Activated T-cell treated with anti-CD3 and anti-CD28 coated beads, Interleukin-2, amount 50 U/mL, for 72 hours (primary cell): ENCODE measurements around the gene PPP1R37. TPM values are rescaled to one million over a fixed set of nuclear protein-coding genes. Genes with fewer than 3 reads are reported as not detected.
"Not testable (repeated sequence)": the region's sequence is repeated elsewhere in the genome, so short reads cannot be mapped to it uniquely, and the experiment has no call there.

Experiments used
- ATAC-seq, 2 donors: fragments of 150-1000 bp; cut with Tn5 transposase; replicated peaks in 1 of 2; 2 replicates each; pipeline ENCODE4 v1.10.0; 2021; ENCODE audit warnings: moderate library complexity in 2 of 2, mild to moderate bottlenecking in 1 of 2
- DNase-seq, 2 donors: peaks; one replicate each; pipeline ENCODE4 v3.0.0; 2021 to 2022; ENCODE audit warnings: mixed read lengths in 1 of 2
- H3K27ac Mint-ChIP-seq: one replicate; pipeline ENCODE4 v1.8.0; 2022; ENCODE audit warnings: mild to moderate bottlenecking, moderate library complexity, mixed read lengths
- H3K27me3 Mint-ChIP-seq: one replicate; pipeline ENCODE4 v1.8.0; 2022; ENCODE audit warnings: low read depth, mixed read lengths
- H3K36me3 Mint-ChIP-seq, 2 donors: one replicate each; pipeline ENCODE4 v1.8.0; 2022; ENCODE audit warnings: mixed read lengths in 2 of 2, mild to moderate bottlenecking in 1 of 2; ENCODE audit not compliant: insufficient read depth in 2 of 2
- H3K4me1 Mint-ChIP-seq: one replicate; pipeline ENCODE4 v1.8.0; 2022; ENCODE audit warnings: low read depth, mixed read lengths
- H3K4me3 Mint-ChIP-seq, 2 donors: one replicate each; pipeline ENCODE4 v1.8.0; 2022; ENCODE audit warnings: mild to moderate bottlenecking in 2 of 2, mixed read lengths in 2 of 2, moderate library complexity in 2 of 2
- H3K9me3 Mint-ChIP-seq, 2 donors: one replicate each; pipeline ENCODE4 v1.8.0; 2022; ENCODE audit warnings: mixed read lengths in 2 of 2
- total RNA-seq, 2 donors: library from RNA; stranded (reverse); gene quantifications; one replicate each; pipeline ENCODE4 v1.2.3, GENCODE V29; 2022

The PPP1R37 gene
- total RNA-seq, 2 donors from 2014 or later: 11.8 to 17.3 TPM

DNA sequence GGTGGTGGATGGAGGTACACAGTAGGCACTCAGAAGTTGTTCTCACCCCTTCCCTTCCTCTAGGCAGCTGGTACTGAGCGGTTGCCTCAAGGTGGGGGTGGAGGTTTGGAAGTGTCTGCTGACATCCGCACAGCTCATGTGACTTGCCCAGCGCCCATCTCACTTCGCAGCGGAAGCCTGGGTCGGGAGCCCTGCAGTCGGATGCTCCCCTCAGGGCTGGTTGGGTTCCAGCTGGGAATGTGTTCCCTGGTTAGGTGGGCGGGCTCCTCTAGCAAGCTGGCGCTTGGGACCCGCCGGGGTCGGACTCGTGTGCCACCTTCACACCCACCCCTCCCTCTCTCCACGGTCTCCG is 10.2 kb downstream of the PPP1R37 start:
- Mint-ChIP-seq H3K4me3 (peak overlapping the region; percentile 45 to 50), H3K36me3 (no peaks in the 10 kb centered on the region), H3K4me1 (peaks cover 43% of the 10 kb centered on the region), H3K27me3 (no peaks in the 10 kb centered on the region), H3K27ac (peak overlapping the region; percentile 43), H3K9me3 (no peaks in the 10 kb centered on the region)
- peak; percentile 59 to 78 for ATAC-seq
- DNase-seq: peak in 1 of 2 donors; percentile 33

- H3K27ac Mint-ChIP-seq: no peak overlapping the region
- no peaks in the 10 kb centered on the region for H3K9me3 Mint-ChIP-seq
- ATAC-seq (peak; percentile 6 to 9), DNase-seq (no peak)
- H3K27me3 Mint-ChIP-seq: no peaks in the 10 kb centered on the region
- H3K36me3 Mint-ChIP-seq: no peaks in the 10 kb centered on the region
- peaks cover 43% of the 10 kb centered on the region for H3K4me1 Mint-ChIP-seq
- peak overlapping the region in 1 of 2 donors; percentile 56 for H3K4me3 Mint-ChIP-seq
Measured at GRCh38 chr19:45103508-45104319, 10.7 kb downstream of the PPP1R37 start.

DNA sequence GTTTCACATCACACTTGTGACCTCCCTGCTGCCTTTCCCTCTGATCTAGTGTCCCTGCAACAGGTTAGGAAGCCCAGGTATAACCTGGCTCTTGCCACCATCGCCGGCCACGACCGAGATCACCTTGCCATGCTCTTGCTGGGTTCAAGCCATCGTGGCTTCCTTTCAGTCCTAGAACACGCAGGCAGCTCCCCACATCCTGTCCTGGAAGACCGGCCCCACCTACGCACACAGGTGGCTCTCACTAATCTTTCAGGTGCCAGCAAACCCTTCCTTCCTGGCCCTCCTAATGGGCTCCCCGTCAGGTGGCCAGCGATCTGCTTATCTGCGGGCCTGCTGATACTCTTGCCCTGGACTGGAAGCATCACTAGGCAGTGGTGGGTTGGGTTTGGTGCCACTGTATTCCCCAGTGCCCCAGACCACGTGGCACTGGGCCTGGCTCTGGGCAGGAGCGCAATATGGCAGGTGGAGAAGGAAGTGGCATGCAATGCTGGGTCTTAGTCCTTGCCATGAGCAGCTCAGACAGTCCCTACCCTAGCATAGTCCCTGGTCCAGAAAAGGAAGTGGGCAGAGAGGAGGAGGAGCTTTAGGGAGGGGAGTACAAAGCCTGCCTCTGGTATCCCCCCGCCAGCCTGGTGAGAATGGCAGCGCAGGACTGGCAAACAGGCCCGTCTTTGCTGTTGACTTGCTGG is 11.8 kb downstream of the PPP1R37 start:
- DNase-seq (no peak), ATAC-seq (peak; percentile 19 to 30)
- Mint-ChIP-seq H3K9me3 (no peaks in the 10 kb centered on the region), H3K4me3 (peak overlapping the region; percentile 41 to 67), H3K36me3 (no peaks in the 10 kb centered on the region), H3K27ac (peak overlapping the region; percentile 72), H3K4me1 (peaks cover 46% of the 10 kb centered on the region), H3K27me3 (no peaks in the 10 kb centered on the region)

DNA sequence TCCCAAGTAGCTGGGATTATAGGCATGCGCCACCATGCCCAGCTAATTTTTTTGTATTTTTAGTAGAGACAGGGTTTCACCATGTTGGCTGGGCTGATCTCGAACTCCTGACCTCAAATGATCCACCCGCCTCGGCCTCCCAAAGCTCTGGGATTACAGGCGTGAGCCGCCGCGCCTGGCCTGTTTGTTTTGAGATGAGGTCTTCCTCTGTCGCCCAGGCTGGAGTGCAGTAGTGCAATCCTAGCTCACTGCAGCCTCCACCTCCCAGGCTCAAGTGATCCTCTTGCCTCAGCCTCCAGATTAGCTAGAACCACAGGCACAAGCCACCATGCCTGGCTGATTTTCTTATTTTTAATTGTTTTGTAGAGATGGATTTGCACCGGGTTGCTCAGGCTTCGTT is 13.4 kb downstream of the PPP1R37 start:
- not testable (repeated sequence) for H3K9me3 Mint-ChIP-seq, DNase-seq, H3K27me3 Mint-ChIP-seq, H3K27ac Mint-ChIP-seq, H3K36me3 Mint-ChIP-seq, H3K4me3 Mint-ChIP-seq, ATAC-seq
- H3K4me1 Mint-ChIP-seq: peaks cover 50% of the 10 kb centered on the region

DNA sequence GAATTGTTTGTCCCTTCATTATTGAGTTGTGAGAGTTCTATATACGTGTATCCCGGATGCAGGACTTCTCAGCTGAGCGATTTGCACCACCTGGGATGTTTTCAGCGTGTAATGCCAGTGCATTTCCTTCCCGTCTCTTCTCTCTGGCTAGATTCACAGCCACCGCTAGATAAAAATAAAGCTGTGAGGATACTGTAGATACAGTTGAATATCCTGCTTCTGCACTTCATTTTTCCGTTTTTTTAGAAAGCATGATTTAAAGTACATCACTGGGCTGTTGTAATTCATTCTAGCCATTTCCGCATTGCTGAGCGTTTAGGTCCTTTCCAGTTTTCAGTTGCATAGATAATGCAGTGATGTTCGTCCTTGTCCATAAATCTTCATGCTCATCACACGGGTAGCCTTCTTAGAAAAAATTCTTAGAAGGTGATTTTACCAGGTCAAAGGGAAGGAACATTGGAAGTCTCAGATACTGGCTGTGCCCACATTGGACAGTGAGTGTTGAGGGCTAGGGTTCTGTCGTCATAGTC is 14.7 kb downstream of the PPP1R37 start:
- Mint-ChIP-seq H3K4me3 (no peak overlapping the region), H3K4me1 (peaks cover 45% of the 10 kb centered on the region), H3K27me3 (no peaks in the 10 kb centered on the region), H3K9me3 (no peaks in the 10 kb centered on the region), H3K27ac (no peak overlapping the region), H3K36me3 (no peaks in the 10 kb centered on the region)
- ATAC-seq: no peak
- DNase-seq: no peak

DNA sequence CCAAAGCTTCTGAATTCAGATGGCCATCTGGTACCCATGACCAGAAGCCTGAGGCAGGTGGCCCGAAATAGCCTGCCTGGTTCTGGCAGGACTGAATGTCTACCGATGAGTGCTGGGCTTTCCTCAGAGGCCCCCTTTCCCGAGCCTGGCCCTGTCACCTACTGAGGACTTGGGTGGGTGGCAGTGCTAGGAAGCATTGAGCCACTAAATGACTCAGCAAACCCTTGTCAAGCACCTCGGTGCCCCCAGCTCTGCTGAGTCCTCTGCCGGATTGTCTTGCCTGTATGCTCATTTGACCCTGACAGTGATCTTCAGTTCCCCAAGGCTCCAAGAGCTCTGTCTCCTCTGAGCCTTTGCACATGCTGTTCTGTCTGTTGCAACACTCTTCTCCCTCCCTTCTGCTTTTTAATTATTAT is 17.9 kb downstream of the PPP1R37 start:
- Mint-ChIP-seq H3K4me1 (peaks cover 27% of the 10 kb centered on the region), H3K27ac (no peak overlapping the region), H3K27me3 (no peaks in the 10 kb centered on the region), H3K36me3 (no peaks in the 10 kb centered on the region), H3K4me3 (no peak overlapping the region), H3K9me3 (no peaks in the 10 kb centered on the region)
- DNase-seq (no peak), ATAC-seq (peak; percentile 71 to 79)

- DNase-seq: no peak
- Mint-ChIP-seq H3K27me3 (no peaks in the 10 kb centered on the region), H3K27ac (no peak overlapping the region), H3K9me3 (no peaks in the 10 kb centered on the region), H3K4me3 (no peak overlapping the region), H3K36me3 (no peaks in the 10 kb centered on the region), H3K4me1 (peaks cover 42% of the 10 kb centered on the region)
- ATAC-seq: no peak
Measured at GRCh38 chr19:45112111-45112827, 19.3 kb downstream of the PPP1R37 start.

DNA sequence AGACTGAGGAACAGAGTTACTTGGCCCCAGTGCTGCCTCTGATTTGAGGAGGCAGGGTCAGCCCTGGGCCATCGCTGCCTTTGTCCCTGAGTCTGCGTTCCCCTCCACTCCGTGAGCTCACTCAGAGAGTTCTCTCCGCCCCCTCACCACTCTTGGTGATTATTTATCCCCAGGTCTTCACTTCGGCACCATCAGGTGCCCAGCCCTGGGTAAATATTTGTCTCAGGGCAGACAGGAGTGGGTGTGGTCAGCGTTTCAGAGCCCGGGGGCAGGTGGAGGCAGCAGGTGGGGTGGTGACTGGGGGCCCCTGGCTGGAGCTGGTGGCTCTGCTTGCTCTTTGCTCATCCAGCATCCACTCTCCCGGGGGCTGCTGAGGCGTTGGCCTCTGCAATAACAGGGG is 20.6 kb downstream of the PPP1R37 start:
- H3K9me3 Mint-ChIP-seq: no peaks in the 10 kb centered on the region
- no peaks in the 10 kb centered on the region for H3K36me3 Mint-ChIP-seq
- ATAC-seq (no peak), DNase-seq (no peak)
- H3K27ac Mint-ChIP-seq: no peak overlapping the region
- no peak overlapping the region for H3K4me3 Mint-ChIP-seq
- peaks cover 55% of the 10 kb centered on the region for H3K4me1 Mint-ChIP-seq
- no peaks in the 10 kb centered on the region for H3K27me3 Mint-ChIP-seq

DNA sequence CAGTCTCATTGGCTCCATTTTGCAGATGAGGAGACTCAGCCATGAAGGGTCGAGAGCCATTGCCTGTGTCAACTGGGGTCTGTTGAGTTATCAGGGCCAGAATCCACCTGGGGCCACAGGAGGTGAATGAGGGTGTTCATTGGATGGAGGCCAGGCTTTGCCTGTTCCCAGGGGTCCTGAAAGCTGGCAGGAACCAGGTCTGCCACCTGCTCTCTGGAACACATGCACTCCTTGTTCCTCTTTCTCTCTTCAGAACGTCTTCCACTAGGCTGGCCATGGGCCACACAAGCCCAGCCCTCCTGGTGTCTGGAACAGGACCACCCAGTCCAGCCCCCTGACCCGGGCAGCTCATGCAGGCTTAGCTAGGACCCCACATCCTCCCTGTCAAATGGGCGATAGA is 21.1 kb downstream of the PPP1R37 start:
- no peak for ATAC-seq
- H3K4me1 Mint-ChIP-seq: peaks cover 60% of the 10 kb centered on the region

DNA sequence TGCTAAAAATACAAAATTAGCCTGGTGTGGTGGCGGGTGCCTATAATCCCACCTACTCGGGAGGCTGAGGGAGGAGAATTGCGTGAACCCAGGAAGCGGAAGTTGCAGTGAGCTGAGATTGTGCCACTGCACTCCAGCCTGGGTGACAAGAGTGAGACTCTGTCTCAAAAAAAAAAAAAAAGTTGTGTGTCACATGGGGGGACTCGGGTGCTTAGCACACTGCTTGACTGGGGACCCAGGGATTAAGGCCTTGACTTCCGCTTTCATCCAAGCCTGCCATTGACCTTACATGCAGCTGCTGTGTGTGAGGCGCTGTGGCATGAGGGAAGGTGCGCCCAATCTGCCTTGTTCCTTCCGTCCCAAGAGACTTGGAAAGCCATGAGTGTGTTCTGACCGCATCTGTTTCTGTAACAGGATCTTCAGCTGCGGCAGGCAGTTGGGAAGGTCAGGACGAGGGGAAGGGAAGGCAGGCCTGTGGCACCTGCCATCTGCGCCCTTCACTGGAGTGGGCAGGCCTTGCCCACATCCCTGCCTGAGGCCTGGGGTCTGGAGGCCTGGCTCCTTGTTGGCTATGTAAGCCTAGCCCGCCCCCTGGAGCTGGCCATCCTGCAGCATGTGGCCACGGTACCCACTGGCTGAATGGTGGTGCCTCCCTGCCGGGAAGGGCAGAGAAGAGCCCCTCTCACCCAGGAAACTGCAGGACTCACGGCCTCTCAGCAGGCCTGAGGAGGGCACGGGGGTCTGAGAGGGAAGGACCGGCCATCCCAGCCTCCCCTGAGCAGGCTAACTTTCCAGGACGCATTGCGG is 23.0 kb downstream of the PPP1R37 start:
- H3K4me1 Mint-ChIP-seq: peaks cover 61% of the 10 kb centered on the region
- H3K9me3 Mint-ChIP-seq: no peaks in the 10 kb centered on the region
- no peak for DNase-seq
- H3K27me3 Mint-ChIP-seq: no peaks in the 10 kb centered on the region
- H3K36me3 Mint-ChIP-seq: no peaks in the 10 kb centered on the region
- H3K27ac Mint-ChIP-seq: no peak overlapping the region
- no peak for ATAC-seq
- peak overlapping the region; percentile 67 to 74 for H3K4me3 Mint-ChIP-seq

More for the DNA sequence above, 21.1 kb downstream of the PPP1R37 start:
- no peak overlapping the region for H3K27ac Mint-ChIP-seq
- H3K27me3 Mint-ChIP-seq: no peaks in the 10 kb centered on the region
- no peak for DNase-seq
- H3K4me3 Mint-ChIP-seq: no peak overlapping the region
- H3K9me3 Mint-ChIP-seq: no peaks in the 10 kb centered on the region
- no peaks in the 10 kb centered on the region for H3K36me3 Mint-ChIP-seq

- Mint-ChIP-seq H3K27me3 (no peaks in the 10 kb centered on the region), H3K4me3 (peak overlapping the region; percentile 67 to 74), H3K4me1 (peaks cover 70% of the 10 kb centered on the region), H3K9me3 (no peaks in the 10 kb centered on the region), H3K36me3 (no peaks in the 10 kb centered on the region), H3K27ac (no peak overlapping the region)
- peak; percentile 62 to 79 for DNase-seq
- ATAC-seq: peak; percentile 78 to 80
Measured at GRCh38 chr19:45117167-45117594, 24.2 kb downstream of the PPP1R37 start.

GRCh38 chr19:45117671-45118070 is 24.7 kb downstream of the PPP1R37 start:
- Mint-ChIP-seq H3K4me3 (peak overlapping the region; percentile 62 to 74), H3K27ac (no peak overlapping the region), H3K36me3 (no peaks in the 10 kb centered on the region), H3K27me3 (no peaks in the 10 kb centered on the region), H3K4me1 (peaks cover 70% of the 10 kb centered on the region), H3K9me3 (no peaks in the 10 kb centered on the region)
- peak; percentile 14 to 32 for ATAC-seq
- no peak for DNase-seq
